SK-N-SH (cell line): ENCODE results near the gene LLGL2.

Experiments used
- CHD2 ChIP-seq: fragments of 150-350 bp; IDR thresholded peaks from 2 replicates; pipeline ENCODE4 v1.6.1; 2018; ENCODE audit warnings: low read length; ENCODE audit not compliant: partially characterized antibody
- JUND ChIP-seq: IDR thresholded peaks from 2 replicates; pipeline ENCODE4 v1.4.0; 2012
- MEF2A ChIP-seq: IDR thresholded peaks from 2 replicates; pipeline ENCODE4 v1.4.0; 2012; ENCODE audit warnings: low read depth, borderline replicate concordance
- NRF1 ChIP-seq: IDR thresholded peaks from 2 replicates; pipeline ENCODE4 v1.6.1; 2012; ENCODE audit warnings: low read depth, mild to moderate bottlenecking, low read length
- POLR2AphosphoS5 ChIP-seq: IDR thresholded peaks from 2 replicates; pipeline ENCODE4 v1.6.1; 2012; ENCODE audit warnings: low read depth, low read length
- SMC3 ChIP-seq: IDR thresholded peaks from 2 replicates; pipeline ENCODE4 v1.6.1; 2012; ENCODE audit warnings: low read depth, low read length, improper control_type of control experiment
- TAF1 ChIP-seq: IDR thresholded peaks from 2 replicates; pipeline ENCODE4 v1.6.1; 2012; ENCODE audit warnings: low read depth, mild to moderate bottlenecking, low read length, moderate library complexity, borderline replicate concordance
- YY1 ChIP-seq: IDR thresholded peaks from 2 replicates; pipeline ENCODE4 v1.4.0; 2012; ENCODE audit warnings: low read depth, mild to moderate bottlenecking
- TF ChIP-seq, protein P1 (sequence below): fragments of 200-600 bp; sonication (generic); IDR thresholded peaks from 2 replicates; pipeline ENCODE4 v1.6.1; 2017; ENCODE audit warnings: antibody characterized with exemption, mild to moderate bottlenecking, moderate library complexity
- TF ChIP-seq, protein P2 (sequence below): IDR thresholded peaks from 2 replicates; pipeline ENCODE4 v1.4.0; 2012; ENCODE audit warnings: low read depth
- TF ChIP-seq, protein P3 (sequence below): IDR thresholded peaks from 2 replicates; pipeline ENCODE4 v1.4.0; 2012; ENCODE audit warnings: low read depth, borderline replicate concordance

DNA sequence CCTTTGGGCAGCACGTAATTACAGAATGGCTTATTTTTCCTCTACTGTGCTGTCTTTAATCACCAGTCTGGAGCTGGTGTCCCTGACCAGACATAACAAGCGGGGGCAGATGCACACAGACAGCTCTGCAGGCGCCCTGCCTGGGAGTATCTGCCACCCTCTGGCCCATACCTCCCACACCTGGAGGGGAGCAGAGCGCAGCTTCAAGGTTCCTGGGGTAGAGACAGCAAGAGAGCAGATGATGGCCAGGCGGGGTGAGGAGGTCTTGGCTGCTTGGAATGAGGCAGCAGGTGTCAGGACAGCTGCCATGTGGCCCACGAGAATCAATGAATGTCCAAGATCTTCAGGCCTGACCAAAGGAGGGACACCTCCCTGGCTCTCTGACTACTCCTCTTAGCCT lies 45.2 kb upstream of the LLGL2 start:
- no peak for TF ChIP-seq JUND
- no peak for TF ChIP-seq NRF1
- TF ChIP-seq CHD2: no peak
- TF ChIP-seq MEF2A: no peak
- TF ChIP-seq, protein P1, sequence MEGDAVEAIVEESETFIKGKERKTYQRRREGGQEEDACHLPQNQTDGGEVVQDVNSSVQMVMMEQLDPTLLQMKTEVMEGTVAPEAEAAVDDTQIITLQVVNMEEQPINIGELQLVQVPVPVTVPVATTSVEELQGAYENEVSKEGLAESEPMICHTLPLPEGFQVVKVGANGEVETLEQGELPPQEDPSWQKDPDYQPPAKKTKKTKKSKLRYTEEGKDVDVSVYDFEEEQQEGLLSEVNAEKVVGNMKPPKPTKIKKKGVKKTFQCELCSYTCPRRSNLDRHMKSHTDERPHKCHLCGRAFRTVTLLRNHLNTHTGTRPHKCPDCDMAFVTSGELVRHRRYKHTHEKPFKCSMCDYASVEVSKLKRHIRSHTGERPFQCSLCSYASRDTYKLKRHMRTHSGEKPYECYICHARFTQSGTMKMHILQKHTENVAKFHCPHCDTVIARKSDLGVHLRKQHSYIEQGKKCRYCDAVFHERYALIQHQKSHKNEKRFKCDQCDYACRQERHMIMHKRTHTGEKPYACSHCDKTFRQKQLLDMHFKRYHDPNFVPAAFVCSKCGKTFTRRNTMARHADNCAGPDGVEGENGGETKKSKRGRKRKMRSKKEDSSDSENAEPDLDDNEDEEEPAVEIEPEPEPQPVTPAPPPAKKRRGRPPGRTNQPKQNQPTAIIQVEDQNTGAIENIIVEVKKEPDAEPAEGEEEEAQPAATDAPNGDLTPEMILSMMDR: no peak
- TF ChIP-seq YY1: no peak
- TF ChIP-seq, protein P2, sequence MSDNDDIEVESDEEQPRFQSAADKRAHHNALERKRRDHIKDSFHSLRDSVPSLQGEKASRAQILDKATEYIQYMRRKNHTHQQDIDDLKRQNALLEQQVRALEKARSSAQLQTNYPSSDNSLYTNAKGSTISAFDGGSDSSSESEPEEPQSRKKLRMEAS: no peak
- TF ChIP-seq SMC3: no peak
- no peak for TF ChIP-seq TAF1
- no peak for TF ChIP-seq POLR2AphosphoS5
- TF ChIP-seq, protein P3, sequence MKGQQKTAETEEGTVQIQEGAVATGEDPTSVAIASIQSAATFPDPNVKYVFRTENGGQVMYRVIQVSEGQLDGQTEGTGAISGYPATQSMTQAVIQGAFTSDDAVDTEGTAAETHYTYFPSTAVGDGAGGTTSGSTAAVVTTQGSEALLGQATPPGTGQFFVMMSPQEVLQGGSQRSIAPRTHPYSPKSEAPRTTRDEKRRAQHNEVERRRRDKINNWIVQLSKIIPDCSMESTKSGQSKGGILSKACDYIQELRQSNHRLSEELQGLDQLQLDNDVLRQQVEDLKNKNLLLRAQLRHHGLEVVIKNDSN: no peak
